Endodermal cell (in vitro differentiated cells): ENCODE measurements around the gene FSIP2. TPM values are rescaled to one million over a fixed set of nuclear protein-coding genes. Genes with fewer than 3 reads are reported as not detected.
"Not testable (repeated sequence)": the region's sequence is repeated elsewhere in the genome, so short reads cannot be mapped to it uniquely, and the experiment has no call there.

ENCODE experiments used
- DNase-seq: peaks from one replicate; pipeline ENCODE4 v3.0.0-alpha.2; 2017
- H3K27ac ChIP-seq: 2 replicates; pipeline ENCODE4 v1.5.1; 2013; ENCODE audit warnings: mild to moderate bottlenecking, low read depth, low read length, moderate library complexity
- H3K27me3 ChIP-seq: 2 replicates; pipeline ENCODE4 v1.6.1; 2013; ENCODE audit warnings: mild to moderate bottlenecking, low read length, moderate library complexity; ENCODE audit not compliant: insufficient read depth, control insufficient read depth, poor library complexity, severe bottlenecking
- H3K36me3 ChIP-seq: 2 replicates; pipeline ENCODE4 v1.7.0; 2013; ENCODE audit warnings: mild to moderate bottlenecking, low read length, moderate library complexity; ENCODE audit not compliant: control insufficient read depth, insufficient read depth
- H3K4me1 ChIP-seq: one replicate; pipeline ENCODE4 v1.7.0; 2013; ENCODE audit warnings: low read length; ENCODE audit not compliant: control insufficient read depth, insufficient read depth
- H3K4me3 ChIP-seq: 2 replicates; pipeline ENCODE4 v1.5.1; 2013; ENCODE audit warnings: mild to moderate bottlenecking, low read length, moderate library complexity
- H3K9ac ChIP-seq: 2 replicates; pipeline ENCODE4 v1.6.1; 2013; ENCODE audit warnings: mild to moderate bottlenecking, low read length, moderate library complexity; ENCODE audit not compliant: poor library complexity, severe bottlenecking; ENCODE audit errors: extremely low read depth
- H3K9me3 ChIP-seq: 2 replicates; pipeline ENCODE4 v1.6.1; 2013; ENCODE audit warnings: mild to moderate bottlenecking, low read length, moderate library complexity; ENCODE audit not compliant: control insufficient read depth
- H3K27ac Mint-ChIP-seq: 2 replicates; pipeline ENCODE4 v1.8.0; 2020; ENCODE audit warnings: mixed read lengths
- H3K27me3 Mint-ChIP-seq: 2 replicates; pipeline ENCODE4 v1.8.0; 2021; ENCODE audit warnings: mild to moderate bottlenecking, mixed read lengths; ENCODE audit not compliant: insufficient read depth
- H3K36me3 Mint-ChIP-seq: 2 replicates; pipeline ENCODE4 v1.8.0; 2020; ENCODE audit warnings: low read depth, mixed read lengths
- H3K4me1 Mint-ChIP-seq: 2 replicates; pipeline ENCODE4 v1.8.0; 2020; ENCODE audit warnings: mixed read lengths
- H3K4me3 Mint-ChIP-seq: 2 replicates; pipeline ENCODE4 v1.8.0; 2020; ENCODE audit warnings: mild to moderate bottlenecking, moderate library complexity, mixed read lengths
- H3K9me3 Mint-ChIP-seq: 2 replicates; pipeline ENCODE4 v1.8.0; 2020; ENCODE audit warnings: mild to moderate bottlenecking, mixed read lengths
- WGBS, 2 experiments: methylation state at CpG; one replicate each; pipeline versions ENCODE4 v1.1.5 to v1.1.7; 2013; ENCODE audit warnings: missing lambda C conversion rate in 2 of 2, mixed read lengths in 1 of 2; ENCODE audit not compliant: insufficient coverage in 1 of 2, insufficient read length in 1 of 2; 5-methylcytosine and 5-hydroxymethylcytosine counted together
- total RNA-seq, 2 donors: library from RNA; stranded (reverse); fragmentation: NEBNext Ultra II Directional in 1 of 2; extraction: Animal tissue kit (Norgen Biotek cat#: 25700) in 1 of 2; gene quantifications; 2 replicates in 1 of 2; 3 replicates in 1 of 2; pipeline ENCODE4 v1.2.1, GENCODE V29; 2021
- TF ChIP-seq, protein P1 (sequence below): fragments of 200-600 bp; sonication (generic); conservative IDR thresholded peaks from 2 replicates; pipeline ENCODE4 v1.5.0; 2021; ENCODE audit warnings: antibody characterized with exemption, mild to moderate bottlenecking

FSIP2 gene
- total RNA-seq, 2 donors from 2014 or later: 6.7 to 8.7 TPM

DNA sequence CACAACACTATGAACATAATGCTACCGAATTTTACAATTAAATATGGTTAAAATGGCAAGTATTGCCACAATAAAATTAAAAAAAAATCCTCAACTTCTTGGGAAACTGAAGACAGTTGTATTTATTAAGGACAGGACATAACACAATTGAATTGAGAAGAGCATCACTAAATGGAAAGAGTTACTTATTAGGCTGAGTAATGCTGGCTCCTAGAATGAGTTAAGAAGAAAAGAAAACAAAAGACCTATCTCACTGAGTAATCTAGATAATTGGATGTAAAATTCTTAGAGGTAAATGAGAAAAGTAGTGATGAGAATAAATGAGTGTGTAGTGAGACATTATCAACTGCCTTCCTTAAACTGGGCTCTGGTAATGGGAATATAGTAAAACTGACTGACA, 121.7 kb downstream of the FSIP2 start:
- H3K9me3 ChIP-seq: no peaks in the 10 kb centered on the region
- WGBS, 2 experiments: 100% methylated on average over 1 of the region's 1 CpG; no CpG with 5 or more reads in 1 of the 2 experiments
- no peaks in the 10 kb centered on the region for H3K4me1 ChIP-seq
- no peak overlapping the region for H3K27ac ChIP-seq
- TF ChIP-seq, protein P1, sequence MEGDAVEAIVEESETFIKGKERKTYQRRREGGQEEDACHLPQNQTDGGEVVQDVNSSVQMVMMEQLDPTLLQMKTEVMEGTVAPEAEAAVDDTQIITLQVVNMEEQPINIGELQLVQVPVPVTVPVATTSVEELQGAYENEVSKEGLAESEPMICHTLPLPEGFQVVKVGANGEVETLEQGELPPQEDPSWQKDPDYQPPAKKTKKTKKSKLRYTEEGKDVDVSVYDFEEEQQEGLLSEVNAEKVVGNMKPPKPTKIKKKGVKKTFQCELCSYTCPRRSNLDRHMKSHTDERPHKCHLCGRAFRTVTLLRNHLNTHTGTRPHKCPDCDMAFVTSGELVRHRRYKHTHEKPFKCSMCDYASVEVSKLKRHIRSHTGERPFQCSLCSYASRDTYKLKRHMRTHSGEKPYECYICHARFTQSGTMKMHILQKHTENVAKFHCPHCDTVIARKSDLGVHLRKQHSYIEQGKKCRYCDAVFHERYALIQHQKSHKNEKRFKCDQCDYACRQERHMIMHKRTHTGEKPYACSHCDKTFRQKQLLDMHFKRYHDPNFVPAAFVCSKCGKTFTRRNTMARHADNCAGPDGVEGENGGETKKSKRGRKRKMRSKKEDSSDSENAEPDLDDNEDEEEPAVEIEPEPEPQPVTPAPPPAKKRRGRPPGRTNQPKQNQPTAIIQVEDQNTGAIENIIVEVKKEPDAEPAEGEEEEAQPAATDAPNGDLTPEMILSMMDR: no peak
- no peak overlapping the region for H3K4me3 ChIP-seq
- no peaks in the 10 kb centered on the region for H3K27me3 Mint-ChIP-seq
- H3K36me3 Mint-ChIP-seq: peaks cover 2% of the 10 kb centered on the region
- H3K36me3 ChIP-seq: no peaks in the 10 kb centered on the region
- H3K9me3 Mint-ChIP-seq: no peaks in the 10 kb centered on the region
- H3K4me3 Mint-ChIP-seq: no peak overlapping the region
- H3K4me1 Mint-ChIP-seq: peaks cover 22% of the 10 kb centered on the region
- no peak for DNase-seq
- H3K27ac Mint-ChIP-seq: no peak overlapping the region
- H3K9ac ChIP-seq: no peak overlapping the region
- no peaks in the 10 kb centered on the region for H3K27me3 ChIP-seq

DNA sequence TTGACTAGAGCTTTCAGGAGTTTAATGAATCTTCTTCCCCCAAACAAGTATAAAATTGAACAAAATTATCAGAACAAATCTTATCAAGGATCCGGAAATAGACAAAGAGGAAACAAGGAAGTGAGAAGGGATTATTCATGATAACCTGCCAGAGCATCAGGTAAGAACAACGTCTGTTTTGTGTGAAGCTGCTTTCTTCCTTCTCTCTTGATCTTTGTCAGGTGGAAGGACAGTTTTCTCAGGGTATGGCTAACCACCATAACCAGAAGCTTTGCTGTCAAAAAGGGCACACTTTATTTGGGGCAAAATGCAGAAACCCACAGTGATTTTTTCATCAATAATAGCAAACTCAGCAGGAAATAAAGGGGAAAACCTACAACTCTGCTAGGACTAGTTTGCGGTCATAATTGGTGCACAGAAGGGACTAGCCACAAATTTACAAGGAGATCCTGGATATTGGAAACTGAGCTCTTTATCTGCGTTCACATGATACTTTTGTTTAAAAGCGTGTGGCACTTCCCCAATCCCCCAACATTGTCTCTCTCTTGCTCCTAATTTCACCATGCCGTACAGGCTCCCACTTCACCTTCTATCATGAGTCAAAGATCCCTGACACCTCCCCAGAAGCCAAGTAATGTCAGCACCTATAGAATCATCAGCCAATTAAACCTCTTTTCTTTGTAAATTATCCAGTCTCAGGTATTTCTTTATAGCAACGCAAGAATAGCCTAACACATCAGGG, 124.2 kb downstream of the FSIP2 start:
- no peaks in the 10 kb centered on the region for H3K27me3 ChIP-seq
- H3K4me3 ChIP-seq: no peak overlapping the region
- WGBS, 2 experiments: 84 to 85% methylated on average over 6 to 7 of the region's 7 CpGs
- H3K9me3 ChIP-seq: no peaks in the 10 kb centered on the region
- H3K27ac ChIP-seq: no peak overlapping the region
- no peak for DNase-seq
- no peaks in the 10 kb centered on the region for H3K36me3 Mint-ChIP-seq
- H3K4me1 ChIP-seq: no peaks in the 10 kb centered on the region
- H3K9me3 Mint-ChIP-seq: peaks cover 4% of the 10 kb centered on the region
- H3K36me3 ChIP-seq: no peaks in the 10 kb centered on the region
- H3K27me3 Mint-ChIP-seq: no peaks in the 10 kb centered on the region
- peaks cover 22% of the 10 kb centered on the region for H3K4me1 Mint-ChIP-seq
- peak overlapping the region; percentile 82 for H3K4me3 Mint-ChIP-seq
- no peak overlapping the region for H3K27ac Mint-ChIP-seq
- TF ChIP-seq, protein P1: no peak
- H3K9ac ChIP-seq: no peak overlapping the region

DNA sequence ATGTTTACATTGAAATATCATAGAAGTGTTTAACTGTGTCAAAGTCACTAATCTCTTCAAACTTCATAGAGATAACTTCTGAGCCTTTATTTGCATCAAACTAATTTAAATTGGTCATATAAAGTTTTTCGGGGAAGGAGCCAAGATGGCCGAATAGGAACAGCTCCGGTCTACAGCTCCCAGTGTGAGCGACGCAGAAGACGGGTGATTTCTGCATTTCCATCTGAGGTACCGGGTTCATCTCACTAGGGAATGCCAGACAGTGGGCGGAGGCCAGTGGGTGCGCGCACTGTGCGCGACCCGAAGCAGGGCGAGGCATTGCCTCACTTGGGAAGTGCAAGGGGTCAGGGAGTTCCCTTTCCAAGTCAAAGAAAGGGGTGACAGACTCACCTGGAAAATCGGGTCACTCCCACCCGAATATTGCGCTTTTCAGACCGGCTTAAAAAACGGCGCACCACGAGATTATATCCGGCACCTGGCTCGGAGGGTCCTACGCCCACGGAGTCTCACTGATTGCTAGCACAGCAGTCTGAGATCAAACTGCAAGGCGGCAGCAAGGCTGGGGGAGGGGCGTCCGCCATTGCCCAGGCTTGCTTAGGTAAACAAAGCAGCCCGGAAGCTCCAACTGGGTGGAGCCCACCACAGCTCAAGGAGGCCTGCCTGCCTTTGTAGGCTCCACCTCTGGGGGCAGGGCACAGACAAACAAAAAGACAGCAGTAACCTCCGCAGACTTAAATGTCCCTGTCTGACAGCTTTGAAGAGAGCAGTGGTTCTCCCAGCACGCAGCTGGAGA, 126.1 kb downstream of the FSIP2 start:
- H3K27ac ChIP-seq, H3K27me3 ChIP-seq, H3K36me3 ChIP-seq, H3K9me3 Mint-ChIP-seq, H3K4me1 ChIP-seq, H3K27me3 Mint-ChIP-seq, H3K36me3 Mint-ChIP-seq, H3K9ac ChIP-seq, H3K9me3 ChIP-seq: not testable (repeated sequence)
- Mint-ChIP-seq H3K4me3 (peak overlapping the region; percentile 82), H3K27ac (peak overlapping the region; percentile 98), H3K4me1 (peaks cover 22% of the 10 kb centered on the region)
- peak overlapping the region; percentile 41 for H3K4me3 ChIP-seq
- peak; percentile 50 for DNase-seq
- WGBS, 2 experiments: 88 to 90% methylated on average over 14 to 26 of the region's 31 CpGs
